ES-I3 (cell line): ENCODE measurements around the gene USP26.
"Not testable (repeated sequence)": the region's sequence is repeated elsewhere in the genome, so short reads cannot be mapped to it uniquely, and the experiment has no call there.

ENCODE experiments used
- H3K36me3 ChIP-seq: 2 replicates; pipeline ENCODE4 v1.6.1; 2013; ENCODE audit warnings: mild to moderate bottlenecking, low read length, control low read depth, moderate library complexity; ENCODE audit not compliant: insufficient read depth
- H3K4me1 ChIP-seq: 2 replicates; pipeline ENCODE4 v1.6.1; 2013; ENCODE audit warnings: mild to moderate bottlenecking, control low read depth, low read length; ENCODE audit not compliant: insufficient read depth
- H3K9ac ChIP-seq: 2 replicates; pipeline ENCODE4 v1.6.1; 2013; ENCODE audit warnings: low read depth, mild to moderate bottlenecking, low read length, moderate library complexity
- H3K9me3 ChIP-seq: 2 replicates; pipeline ENCODE4 v1.6.1; 2013; ENCODE audit warnings: mild to moderate bottlenecking, low read length, moderate library complexity; ENCODE audit not compliant: control insufficient read depth, insufficient read depth

USP26 gene, protein sequence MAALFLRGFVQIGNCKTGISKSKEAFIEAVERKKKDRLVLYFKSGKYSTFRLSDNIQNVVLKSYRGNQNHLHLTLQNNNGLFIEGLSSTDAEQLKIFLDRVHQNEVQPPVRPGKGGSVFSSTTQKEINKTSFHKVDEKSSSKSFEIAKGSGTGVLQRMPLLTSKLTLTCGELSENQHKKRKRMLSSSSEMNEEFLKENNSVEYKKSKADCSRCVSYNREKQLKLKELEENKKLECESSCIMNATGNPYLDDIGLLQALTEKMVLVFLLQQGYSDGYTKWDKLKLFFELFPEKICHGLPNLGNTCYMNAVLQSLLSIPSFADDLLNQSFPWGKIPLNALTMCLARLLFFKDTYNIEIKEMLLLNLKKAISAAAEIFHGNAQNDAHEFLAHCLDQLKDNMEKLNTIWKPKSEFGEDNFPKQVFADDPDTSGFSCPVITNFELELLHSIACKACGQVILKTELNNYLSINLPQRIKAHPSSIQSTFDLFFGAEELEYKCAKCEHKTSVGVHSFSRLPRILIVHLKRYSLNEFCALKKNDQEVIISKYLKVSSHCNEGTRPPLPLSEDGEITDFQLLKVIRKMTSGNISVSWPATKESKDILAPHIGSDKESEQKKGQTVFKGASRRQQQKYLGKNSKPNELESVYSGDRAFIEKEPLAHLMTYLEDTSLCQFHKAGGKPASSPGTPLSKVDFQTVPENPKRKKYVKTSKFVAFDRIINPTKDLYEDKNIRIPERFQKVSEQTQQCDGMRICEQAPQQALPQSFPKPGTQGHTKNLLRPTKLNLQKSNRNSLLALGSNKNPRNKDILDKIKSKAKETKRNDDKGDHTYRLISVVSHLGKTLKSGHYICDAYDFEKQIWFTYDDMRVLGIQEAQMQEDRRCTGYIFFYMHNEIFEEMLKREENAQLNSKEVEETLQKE

DNA sequence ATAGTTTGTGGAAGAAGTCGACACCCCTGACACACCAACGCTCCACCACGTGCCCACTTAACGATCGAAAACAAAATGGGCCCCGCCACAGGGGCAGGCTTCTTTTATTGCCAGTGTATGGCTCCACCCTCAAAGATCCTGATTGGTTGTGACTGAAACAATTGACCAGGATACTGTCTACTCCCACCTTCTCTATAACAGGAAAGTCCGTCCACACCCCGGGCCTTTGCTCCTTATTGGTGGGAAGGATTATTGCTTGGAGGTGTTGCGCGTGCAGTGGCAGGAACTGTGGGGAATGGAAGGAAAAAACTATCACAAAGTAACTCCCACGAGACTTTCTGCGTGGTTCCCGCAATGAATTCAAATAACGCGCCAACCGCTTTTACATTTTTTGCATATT lies at the start of gene USP26:
Gene USP26 (minus strand): TSS at position 79 of the 400 bp plus-strand sequence. CDS start 68,889 bp downstream, outside the sequence.
- H3K9ac ChIP-seq = no peak within 1 kb of the TSS
- no peaks in the 10 kb centered on the region for H3K9me3 ChIP-seq
- H3K36me3 ChIP-seq = no peaks in the 10 kb centered on the region
- no peaks in the 10 kb centered on the region for H3K4me1 ChIP-seq

DNA sequence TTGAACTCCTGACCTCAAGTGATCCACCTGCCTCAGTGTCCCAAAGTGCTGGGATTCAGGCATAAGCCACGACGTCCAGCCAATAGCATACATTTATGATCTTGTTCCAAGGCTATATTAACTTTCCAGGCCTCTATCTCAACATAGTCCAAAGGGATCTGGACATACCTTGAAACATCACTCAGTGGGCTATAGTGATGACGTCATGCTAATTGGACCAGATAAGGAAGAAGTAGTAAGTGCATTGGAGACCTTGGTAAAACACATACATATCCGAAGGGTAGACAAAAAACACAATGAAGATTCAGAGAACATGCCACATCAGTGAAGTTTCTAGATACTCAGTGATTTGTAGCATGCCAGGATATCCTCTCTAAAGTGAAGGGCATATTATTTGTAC lies 37.4 kb upstream of the USP26 start:
- no peaks in the 10 kb centered on the region for H3K36me3 ChIP-seq
- H3K9ac ChIP-seq = no peak overlapping the region
- H3K9me3 ChIP-seq = no peaks in the 10 kb centered on the region
- H3K4me1 ChIP-seq = no peaks in the 10 kb centered on the region

DNA sequence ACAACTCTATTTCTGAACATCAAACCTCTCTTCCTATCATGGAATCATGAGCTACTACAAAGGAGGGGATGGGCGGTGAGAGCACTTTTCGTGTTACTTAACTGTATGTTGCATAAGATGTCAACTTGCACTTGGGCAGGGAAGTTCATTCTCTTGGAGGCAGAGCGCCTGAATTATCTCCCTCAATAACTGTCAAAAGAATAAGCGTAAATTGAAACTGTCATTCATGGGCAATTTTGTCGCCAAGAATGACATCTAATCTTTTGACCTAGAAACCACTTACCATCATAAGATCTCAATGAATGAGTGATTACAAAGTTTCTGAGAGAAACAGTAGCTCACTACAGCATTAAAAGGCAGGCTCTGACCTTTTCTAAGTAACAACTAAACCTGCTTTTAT lies 23.5 kb upstream of the USP26 start:
- H3K9me3 ChIP-seq = no peaks in the 10 kb centered on the region
- no peaks in the 10 kb centered on the region for H3K36me3 ChIP-seq
- no peak overlapping the region for H3K9ac ChIP-seq
- peaks cover 7% of the 10 kb centered on the region; the same call in 1 of the 2 replicates for H3K4me1 ChIP-seq

DNA sequence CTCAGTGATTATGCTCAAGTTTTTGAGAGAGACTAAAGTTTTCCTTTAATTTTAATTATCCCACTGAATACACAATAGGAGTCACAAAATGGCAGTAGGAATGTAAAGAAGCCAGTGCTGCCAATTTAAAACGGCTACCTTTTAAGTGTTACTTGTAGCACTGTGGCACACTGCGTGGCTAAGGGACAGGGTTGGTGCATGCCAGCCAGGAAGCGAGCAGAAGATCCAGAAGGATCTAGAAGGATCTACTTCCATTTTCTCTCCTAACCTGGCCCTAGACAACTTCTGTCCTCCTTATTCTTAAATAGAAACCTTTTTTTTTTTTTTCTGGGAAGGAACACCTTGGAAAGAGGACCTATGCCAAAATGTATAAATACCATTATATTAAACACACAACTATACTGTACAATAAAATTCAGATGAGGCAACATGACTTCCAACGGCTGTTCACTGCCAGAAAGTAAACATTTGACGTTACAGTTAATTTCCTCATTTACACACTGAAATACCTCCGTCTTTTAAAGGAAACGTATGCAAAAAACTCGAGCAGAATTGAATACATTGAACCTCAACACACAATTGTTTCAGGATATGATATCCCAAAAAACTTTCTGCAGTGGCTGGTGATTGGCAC lies 2.7 kb downstream of the USP26 start:
- H3K36me3 ChIP-seq = no peaks in the 10 kb centered on the region
- no peaks in the 10 kb centered on the region for H3K4me1 ChIP-seq
- no peaks in the 10 kb centered on the region for H3K9me3 ChIP-seq

DNA sequence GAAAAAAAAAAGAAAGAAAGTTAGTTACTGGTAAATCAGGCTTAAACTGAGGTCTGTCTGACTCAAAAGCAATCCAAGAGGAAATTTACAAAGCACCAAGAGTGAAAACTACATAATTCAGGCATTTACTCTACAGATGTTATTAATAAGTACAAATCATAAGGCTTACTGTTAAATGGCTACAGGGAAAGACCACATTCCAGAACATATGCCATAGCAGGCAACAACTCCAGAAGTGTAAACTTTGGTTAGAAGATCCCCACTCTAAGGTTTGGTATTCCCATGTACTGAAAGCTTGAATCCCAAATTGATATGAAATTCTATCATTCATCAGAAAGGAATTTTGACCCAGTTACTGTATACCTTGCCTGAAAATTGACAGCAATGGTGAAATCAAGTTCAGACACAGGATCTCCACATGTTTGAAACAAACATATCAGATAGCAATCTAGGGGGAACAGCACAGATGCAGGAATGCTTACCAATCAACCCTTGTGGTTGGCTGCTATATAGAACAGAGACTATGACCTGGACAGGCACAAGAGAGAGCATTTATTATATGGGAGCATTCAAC lies 6.6 kb downstream of the USP26 start:
- Histone ChIP-seq H3K9ac (no peak overlapping the region), H3K36me3 (no peaks in the 10 kb centered on the region), H3K4me1 (no peaks in the 10 kb centered on the region), H3K9me3 (no peaks in the 10 kb centered on the region)

More for the DNA sequence above, 2.7 kb downstream of the USP26 start:
- H3K9ac ChIP-seq = no peak overlapping the region

DNA sequence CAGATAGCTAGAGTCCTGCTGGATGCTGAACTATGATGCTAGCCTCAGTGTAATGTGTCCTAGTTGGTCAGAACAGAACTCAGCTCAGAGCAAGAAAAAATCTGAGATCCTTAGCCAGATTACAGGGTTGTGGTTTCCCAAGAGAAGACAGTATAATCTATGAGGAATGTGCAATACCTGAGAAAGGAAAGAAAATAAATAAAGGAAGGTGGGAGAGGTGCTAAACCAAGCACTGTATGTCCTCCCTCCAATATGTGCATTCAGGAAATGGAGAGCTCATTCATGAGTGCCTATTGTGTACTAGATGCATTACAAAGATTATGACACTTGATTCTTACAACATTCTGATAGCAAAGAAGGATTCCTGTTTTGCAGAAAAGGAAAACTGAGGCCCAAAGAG lies 7.5 kb downstream of the USP26 start:
- Histone ChIP-seq H3K36me3 (no peaks in the 10 kb centered on the region), H3K9ac (no peak overlapping the region), H3K4me1 (no peaks in the 10 kb centered on the region), H3K9me3 (no peaks in the 10 kb centered on the region)

DNA sequence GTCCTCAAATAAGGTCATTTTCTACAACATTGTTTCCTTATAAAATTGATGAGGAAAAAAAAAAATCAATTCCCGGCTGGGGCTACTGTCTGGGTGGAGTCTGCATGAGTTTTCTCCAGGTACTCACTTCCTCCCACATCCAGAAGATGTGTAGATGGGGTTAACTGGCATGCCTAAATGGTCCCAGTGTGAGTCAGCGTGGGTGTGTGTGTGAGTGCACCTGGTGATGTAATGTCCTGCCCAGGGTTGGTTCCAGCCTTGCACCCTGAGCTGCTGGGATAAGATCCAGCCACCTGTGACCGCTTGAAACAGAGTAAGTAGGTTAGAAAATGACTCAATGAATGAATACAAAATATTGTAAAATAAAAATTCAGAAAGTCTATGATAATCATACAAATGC lies 11.1 kb downstream of the USP26 start:
- Histone ChIP-seq H3K4me1 (no peaks in the 10 kb centered on the region), H3K9ac (no peak overlapping the region), H3K36me3 (no peaks in the 10 kb centered on the region), H3K9me3 (no peaks in the 10 kb centered on the region)

DNA sequence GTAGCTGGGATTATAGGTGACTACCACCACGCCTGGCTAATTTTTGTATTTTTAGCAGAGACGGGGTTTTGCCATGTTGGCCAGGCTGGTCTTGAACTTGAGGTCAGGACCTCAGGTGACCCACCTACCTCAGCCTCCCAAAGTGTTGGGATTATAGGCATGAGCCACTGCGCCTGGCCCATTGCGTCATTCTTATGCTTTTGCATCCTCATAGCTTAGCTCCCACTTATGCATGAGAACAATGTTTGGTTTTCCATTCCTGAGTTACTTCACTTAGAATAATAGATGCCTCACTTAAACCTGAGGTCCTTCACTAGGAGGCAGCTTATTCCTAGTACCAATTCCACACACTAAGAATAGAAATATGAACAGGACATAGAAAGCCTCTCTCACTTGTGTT lies 11.9 kb downstream of the USP26 start:
- H3K9me3 ChIP-seq, H3K4me1 ChIP-seq, H3K36me3 ChIP-seq, H3K9ac ChIP-seq: not testable (repeated sequence)

DNA sequence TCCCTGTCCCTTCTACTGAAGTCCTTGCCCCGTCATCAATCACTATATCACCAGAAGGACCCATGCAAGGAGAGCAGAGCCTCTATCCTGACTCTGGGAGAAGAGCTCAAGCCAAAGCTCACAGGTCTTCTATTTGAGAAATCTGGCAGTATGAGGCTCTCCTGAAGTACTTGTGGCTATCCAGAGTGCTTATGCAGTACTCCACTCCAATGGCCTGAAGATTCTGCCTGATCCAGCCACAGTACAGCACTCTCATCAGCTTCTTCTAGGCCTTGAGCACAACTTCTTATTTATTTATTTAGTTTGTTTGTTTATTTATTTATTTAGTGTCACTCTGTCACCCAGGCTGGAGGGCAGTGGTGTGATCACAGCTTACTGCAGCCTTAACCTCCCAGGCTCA lies 13.0 kb downstream of the USP26 start:
- H3K36me3 ChIP-seq = no peaks in the 10 kb centered on the region

DNA sequence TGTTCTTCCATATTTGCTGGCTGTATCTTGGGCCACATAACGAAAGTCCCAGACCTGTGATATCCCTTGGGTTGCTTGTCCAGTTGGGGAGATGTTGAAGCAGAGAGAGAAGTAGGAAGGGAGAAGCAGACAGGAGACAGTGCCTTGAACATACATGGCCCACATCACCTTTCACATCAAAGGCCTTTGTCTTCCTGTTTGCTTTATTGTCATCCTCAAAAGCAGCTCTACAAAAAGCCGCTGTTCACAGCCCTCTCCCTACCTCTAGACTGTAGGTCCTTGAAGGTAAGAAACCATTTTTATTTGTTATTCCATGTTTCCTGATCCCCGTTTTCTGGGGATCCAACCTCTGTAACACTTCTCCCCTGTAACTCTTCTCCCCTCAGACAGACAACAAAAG lies 14.9 kb downstream of the USP26 start:
- H3K9ac ChIP-seq = no peak overlapping the region
- no peaks in the 10 kb centered on the region for H3K36me3 ChIP-seq
- H3K4me1 ChIP-seq = no peaks in the 10 kb centered on the region
- H3K9me3 ChIP-seq = no peaks in the 10 kb centered on the region

More for the DNA sequence above, 13.0 kb downstream of the USP26 start:
- H3K9me3 ChIP-seq = no peaks in the 10 kb centered on the region
- no peak overlapping the region for H3K9ac ChIP-seq
- H3K4me1 ChIP-seq = no peaks in the 10 kb centered on the region

DNA sequence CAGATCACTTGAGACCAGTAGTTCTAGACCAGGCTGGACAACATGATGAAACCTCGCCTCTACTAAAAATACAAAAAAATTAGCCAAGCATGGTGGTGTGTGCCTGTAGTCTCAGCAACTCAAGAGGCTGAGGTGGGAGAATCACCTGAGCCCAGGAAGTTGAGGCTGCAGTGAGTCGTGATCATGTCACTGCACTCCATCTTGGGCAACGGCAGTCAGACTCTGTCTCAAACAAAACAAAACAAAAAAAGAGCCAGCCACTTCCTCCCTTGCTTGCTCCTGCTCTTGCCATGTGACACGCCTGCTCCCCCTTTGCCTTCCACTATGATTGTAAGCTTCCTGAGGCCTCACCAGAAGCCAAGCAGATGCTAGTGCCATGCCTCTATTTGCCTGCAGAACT lies 19.1 kb downstream of the USP26 start:
- not testable (repeated sequence) for H3K9me3 ChIP-seq

DNA sequence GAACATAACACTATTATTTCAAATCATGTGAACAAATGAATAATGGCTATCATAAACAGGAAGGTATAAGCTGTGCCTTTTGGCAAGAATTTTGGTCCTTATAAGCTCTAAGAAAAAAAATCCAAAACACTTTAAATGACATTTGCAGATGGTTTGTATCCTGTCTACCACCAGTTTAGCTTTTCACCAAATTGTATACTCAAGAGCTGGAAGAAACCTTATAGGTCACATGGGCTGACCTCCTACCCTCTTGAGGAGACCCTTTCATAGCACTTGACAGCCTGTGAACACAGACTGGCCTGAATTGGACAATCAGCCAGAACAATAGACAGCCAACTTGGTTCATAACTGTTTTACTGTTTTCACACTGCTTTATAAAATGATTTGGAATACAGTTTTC lies 24.3 kb downstream of the USP26 start:
- H3K36me3 ChIP-seq = no peaks in the 10 kb centered on the region
- H3K4me1 ChIP-seq = no peaks in the 10 kb centered on the region
- no peaks in the 10 kb centered on the region for H3K9me3 ChIP-seq
- H3K9ac ChIP-seq = no peak overlapping the region

More for the DNA sequence above, 19.1 kb downstream of the USP26 start:
- H3K36me3 ChIP-seq, H3K9ac ChIP-seq, H3K4me1 ChIP-seq: not testable (repeated sequence)

DNA sequence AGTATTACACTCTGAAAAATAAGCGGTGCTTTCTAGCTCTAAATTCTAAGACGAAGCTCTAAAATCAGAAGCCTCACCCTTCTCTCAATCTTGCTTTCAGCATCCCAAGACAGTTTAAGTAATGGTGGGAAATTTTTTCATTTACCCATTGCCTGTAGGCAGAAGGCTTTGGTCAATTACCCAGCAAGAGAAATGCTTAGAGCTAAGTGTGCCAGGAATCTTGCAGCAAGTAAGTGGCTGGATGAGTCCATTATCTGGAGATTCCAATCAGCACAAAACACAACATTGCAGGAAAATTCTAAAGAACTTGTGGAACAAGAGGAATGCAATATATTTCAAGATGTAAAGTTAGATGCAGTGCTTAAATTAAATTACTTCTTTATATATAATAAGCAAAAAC lies 28.4 kb downstream of the USP26 start:
- Histone ChIP-seq H3K4me1 (no peaks in the 10 kb centered on the region), H3K9ac (no peak overlapping the region), H3K9me3 (no peaks in the 10 kb centered on the region), H3K36me3 (no peaks in the 10 kb centered on the region)

DNA sequence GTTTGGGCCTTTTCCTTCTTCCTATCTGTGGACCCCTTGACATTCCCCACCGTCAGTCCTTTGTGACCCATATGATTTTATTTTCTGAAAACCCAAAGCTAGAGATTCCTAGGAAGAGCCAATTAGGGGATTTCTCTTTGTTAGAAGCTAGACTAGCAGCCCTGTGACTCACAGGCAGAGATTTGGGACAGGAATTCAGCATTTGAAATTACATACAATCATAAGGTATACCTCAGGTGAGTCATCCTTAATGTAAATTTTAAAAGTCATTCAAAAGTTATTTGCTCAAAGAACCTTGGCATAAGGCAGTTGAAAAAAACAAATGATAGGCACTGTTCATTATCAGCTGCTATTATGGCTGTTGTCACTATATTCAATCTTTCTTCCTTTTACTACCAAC lies 40.6 kb downstream of the USP26 start:
- Histone ChIP-seq H3K9me3 (no peaks in the 10 kb centered on the region; the same call in 1 of the 2 replicates), H3K36me3 (no peaks in the 10 kb centered on the region), H3K4me1 (peaks cover 39% of the 10 kb centered on the region), H3K9ac (no peak overlapping the region)
